H1 (cell line): ENCODE data around the gene DSTN. TPM values are rescaled to one million over a fixed set of nuclear protein-coding genes. Genes with fewer than 3 reads are reported as not detected.

Experiments used
- CTCF ChIA-PET: fragments of 300-600 bp; sonication (Branson Sonifier 250); formaldehyde crosslinking; loops from one replicate; lab custom pipeline; 2021; ENCODE audit not compliant: partially characterized antibody; lab: Charles Lee
- POLR2A ChIA-PET: fragments of 300-600 bp; sonication (Branson Sonifier 250); formaldehyde crosslinking; loops from one replicate; lab custom pipeline; 2021; ENCODE audit warnings: inconsistent platforms; ENCODE audit not compliant: partially characterized antibody; lab: Charles Lee
- DNase-seq, 2 experiments: peaks; one replicate each; pipeline versions ENCODE4 v3.0.0 to v3.0.0-alpha.2; 2010 to 2022; ENCODE audit warnings: low spot score in 2 of 2, low read depth in 1 of 2, mixed read lengths in 1 of 2
- FAIRE-seq: peaks from 2 replicates; lab custom pipeline; 2011; peaks lifted over from hg19 to GRCh38; lab: Jason Lieb, UNC
- H2AFZ ChIP-seq: 2 replicates; pipeline ENCODE4 v1.8.1; 2012; ENCODE audit warnings: low read length, inconsistent platforms
- H2AK5ac ChIP-seq: 2 replicates; pipeline ENCODE4 v1.6.1; 2013; ENCODE audit warnings: low read depth, low read length
- H2BK120ac ChIP-seq: replicated peaks from 2 replicates; pipeline ENCODE3; 2013; ENCODE audit warnings: low read depth, low read length, inconsistent platforms
- H2BK12ac ChIP-seq: 2 replicates; pipeline ENCODE4 v1.6.1; 2013; ENCODE audit warnings: low read depth, low read length
- H2BK15ac ChIP-seq: 2 replicates; pipeline ENCODE4 v1.6.1; 2013; ENCODE audit warnings: low read length
- H2BK20ac ChIP-seq: 2 replicates; pipeline ENCODE4 v1.6.1; 2013; ENCODE audit warnings: low read length
- H2BK5ac ChIP-seq: 2 replicates; pipeline ENCODE4 v1.6.1; 2013; ENCODE audit warnings: low read depth, low read length
- H3K14ac ChIP-seq: 2 replicates; pipeline ENCODE4 v1.6.1; 2013; ENCODE audit warnings: inconsistent platforms; ENCODE audit not compliant: insufficient read length
- H3K18ac ChIP-seq: 2 replicates; pipeline ENCODE4 v1.6.1; 2013; ENCODE audit warnings: low read length; ENCODE audit errors: extremely low read depth
- H3K23ac ChIP-seq: 2 replicates; pipeline ENCODE4 v1.6.1; 2013; ENCODE audit warnings: inconsistent platforms; ENCODE audit not compliant: insufficient read length
- H3K23me2 ChIP-seq: 2 replicates; pipeline ENCODE4 v1.6.1; 2013; ENCODE audit warnings: low read depth, low read length
- H3K27ac ChIP-seq: 2 replicates; pipeline ENCODE4 v1.6.1; 2011; ENCODE audit warnings: low read depth, low read length, inconsistent platforms
- H3K27me3 ChIP-seq, 4 experiments: replicated peaks in 1 of 4; 1 replicate in 1 of 4; 2 replicates in 3 of 4; pipeline versions ENCODE4 v1.6.1 to v1.8.1; 2011 to 2013; ENCODE audit warnings: low read length in 3 of 4, mild to moderate bottlenecking in 3 of 4, inconsistent platforms in 2 of 4, mixed read lengths in 2 of 4, moderate library complexity in 1 of 4; ENCODE audit not compliant: control insufficient read depth in 3 of 4, insufficient read depth in 3 of 4; ENCODE audit errors: extremely low read depth in 1 of 4
- H3K36me3 ChIP-seq, 4 experiments: 2 replicates each; pipeline versions ENCODE4 v1.6.1 to v1.8.1; 2011 to 2013; ENCODE audit warnings: mild to moderate bottlenecking in 4 of 4, low read length in 3 of 4, moderate library complexity in 2 of 4, control low read depth in 1 of 4, inconsistent platforms in 1 of 4; ENCODE audit not compliant: insufficient read depth in 4 of 4, control insufficient read depth in 2 of 4
- H3K4ac ChIP-seq: replicated peaks from 2 replicates; pipeline ENCODE3; 2013; ENCODE audit warnings: low read length, low read depth, mixed read lengths, inconsistent platforms; ENCODE audit not compliant: insufficient read length
- H3K4me1 ChIP-seq, 4 experiments: replicated peaks in 1 of 4; 1 replicate in 1 of 4; 2 replicates in 3 of 4; pipeline versions ENCODE4 v1.6.1 to v1.8.1; 2011 to 2013; ENCODE audit warnings: low read length in 3 of 4, inconsistent platforms in 2 of 4, mixed read lengths in 1 of 4; ENCODE audit not compliant: insufficient read depth in 4 of 4, control insufficient read depth in 3 of 4
- H3K4me2 ChIP-seq, 2 experiments: 2 replicates each; pipeline versions ENCODE4 v1.6.1 to v1.8.1; 2011 to 2013; ENCODE audit warnings: low read depth in 2 of 2, low read length in 2 of 2, control low read depth in 1 of 2, inconsistent platforms in 1 of 2, mild to moderate bottlenecking in 1 of 2; ENCODE audit not compliant: insufficient read depth in 1 of 2
- H3K4me3 ChIP-seq, 4 experiments: fragments of 200-600, 300-600 bp in 1 of 4; sonication (generic), shearing (Covaris generic), sonication (Bioruptor Twin) in 1 of 4; 2 replicates each; pipeline versions ENCODE4 v1.5.1 to v1.8.1; 2011 to 2016; ENCODE audit warnings: low read length in 4 of 4, low read depth in 3 of 4, control low read depth in 2 of 4, inconsistent platforms in 2 of 4, mild to moderate bottlenecking in 2 of 4, mixed read lengths in 1 of 4, moderate library complexity in 1 of 4; ENCODE audit not compliant: insufficient read depth in 2 of 4; ENCODE audit errors: extremely low read depth in 1 of 4
- H3K56ac ChIP-seq: replicated peaks from 2 replicates; pipeline ENCODE3; 2013; ENCODE audit warnings: low read depth, mild to moderate bottlenecking, mixed read lengths, low read length, inconsistent platforms; ENCODE audit not compliant: insufficient read length
- H3K79me1 ChIP-seq: 2 replicates; pipeline ENCODE4 v1.6.1; 2013; ENCODE audit warnings: low read depth, low read length, control low read depth
- H3K79me2 ChIP-seq, 2 experiments: 2 replicates each; pipeline versions ENCODE4 v1.6.1 to v1.8.1; 2012 to 2013; ENCODE audit warnings: low read length in 2 of 2, mild to moderate bottlenecking in 2 of 2, inconsistent platforms in 1 of 2; ENCODE audit not compliant: insufficient read depth in 2 of 2, control insufficient read depth in 1 of 2
- H3K9ac ChIP-seq, 4 experiments: replicated peaks in 1 of 4; 1 replicate in 1 of 4; 2 replicates in 3 of 4; pipeline versions ENCODE4 v1.6.1 to v1.8.1; 2011 to 2013; ENCODE audit warnings: low read depth in 3 of 4, low read length in 3 of 4, control low read depth in 2 of 4, mild to moderate bottlenecking in 2 of 4, moderate library complexity in 2 of 4, inconsistent platforms in 1 of 4; ENCODE audit errors: extremely low read depth in 1 of 4
- H3K9me3 ChIP-seq, 2 experiments: 2 replicates each; pipeline versions ENCODE4 v1.6.1 to v1.8.1; 2012 to 2013; ENCODE audit warnings: mild to moderate bottlenecking in 2 of 2, moderate library complexity in 2 of 2, control low read depth in 1 of 2, inconsistent platforms in 1 of 2, low read depth in 1 of 2, low read length in 1 of 2, mixed read lengths in 1 of 2; ENCODE audit not compliant: insufficient read depth in 2 of 2
- H4K20me1 ChIP-seq, 2 experiments: replicated peaks in 1 of 2; 2 replicates each; pipeline versions ENCODE3 to v1.8.1; 2011 to 2013; ENCODE audit warnings: inconsistent platforms in 2 of 2, low read length in 2 of 2, mild to moderate bottlenecking in 1 of 2; ENCODE audit not compliant: insufficient read depth in 2 of 2, control insufficient read depth in 1 of 2
- H4K5ac ChIP-seq: 2 replicates; pipeline ENCODE4 v1.6.1; 2013; ENCODE audit warnings: low read length, low read depth, mixed read lengths, inconsistent platforms; ENCODE audit not compliant: insufficient read length
- H4K8ac ChIP-seq: 2 replicates; pipeline ENCODE4 v1.8.0; 2013; ENCODE audit warnings: mild to moderate bottlenecking, moderate library complexity, low read length, inconsistent platforms; ENCODE audit not compliant: insufficient read depth; ENCODE audit errors: extremely low read depth
- H4K91ac ChIP-seq: replicated peaks from 2 replicates; pipeline ENCODE3; 2013; ENCODE audit warnings: low read length, mixed read lengths, inconsistent platforms; ENCODE audit not compliant: insufficient read length
- CTCF ChIP-seq, 3 experiments: IDR thresholded peaks; 1 replicate in 2 of 3; 2 replicates in 1 of 3; pipeline versions ENCODE4 v1.5.1 to v1.6.1; 2011; ENCODE audit warnings: low read length in 3 of 3, mild to moderate bottlenecking in 3 of 3, inconsistent platforms in 2 of 3, low read depth in 1 of 3, moderate library complexity in 1 of 3; ENCODE audit not compliant: insufficient read depth in 1 of 3; ENCODE audit errors: control extremely low read depth in 1 of 3
- E2F6 ChIP-seq: IDR thresholded peaks from 2 replicates; pipeline ENCODE4 v1.6.1; 2012; ENCODE audit warnings: inconsistent platforms
- RAD21 ChIP-seq, 2 experiments: IDR thresholded peaks in 1 of 2; conservative IDR thresholded peaks in 1 of 2; 2 replicates each; pipeline ENCODE4 v1.6.1; 2011; ENCODE audit warnings: low read depth in 2 of 2, low read length in 2 of 2, improper control_type of control experiment in 1 of 2, inconsistent platforms in 1 of 2, mild to moderate bottlenecking in 1 of 2, moderate library complexity in 1 of 2
- WGBS, 2 experiments: shearing (Covaris generic) in 1 of 2; methylation state at CpG; one replicate each; pipeline versions ENCODE4 v1.1.6 to v1.1.7; 2013 to 2015; ENCODE audit warnings: low lambda C conversion rate in 2 of 2, mixed read lengths in 2 of 2, inconsistent platforms in 1 of 2, low coverage in 1 of 2, missing lambda C conversion rate in 1 of 2; ENCODE audit not compliant: insufficient replicate concordance in 2 of 2, insufficient coverage in 1 of 2, insufficient read length in 1 of 2; ENCODE audit errors: extremely low coverage in 1 of 2, missing lambda C conversion rate in 1 of 2; 5-methylcytosine and 5-hydroxymethylcytosine counted together
- polyA plus RNA-seq, 7 experiments: library from polyadenylated mRNA; depleted of rRNA in 3 of 7; stranded (reverse) in 5 of 7; unstranded in 2 of 7; fragments of >200 nt in 5 of 7; fragments of 200-250 nt in 2 of 7; gene quantifications; 1 replicate in 5 of 7; 2 replicates in 1 of 7; 4 replicates in 1 of 7; pipeline versions ENCODE4 v1.2.1 to v1.2.3, GENCODE V29; 2011 to 2013; ENCODE audit warnings: missing spikeins in 2 of 7, mixed read lengths in 2 of 7
- total RNA-seq: library from RNA; stranded (reverse); fragmentation: NEBNext Ultra II Directional; extraction: Animal tissue kit (Norgen Biotek cat#: 25700); gene quantifications from 2 replicates; pipeline ENCODE4 v1.2.1, GENCODE V29; 2021

Gene DSTN
- total and polyA plus RNA-seq, 2 of the 8 experiments (the other 6 are each of a cell fraction or from before 2014, with no cell fraction given), result 43.3 to 208 TPM

- H3K9me3 ChIP-seq, result no peaks in the 10 kb centered on the region
- H3K14ac ChIP-seq, result no peak overlapping the region
- H4K20me1 ChIP-seq, result peaks cover 14 to 35% of the 10 kb centered on the region in 2 experiments
- no peak overlapping the region for H2BK20ac ChIP-seq
- FAIRE-seq, result no peak
- H4K8ac ChIP-seq, result peak overlapping the region; percentile 75; the same call in 1 of the 2 replicates
- H3K23me2 ChIP-seq, result no peaks in the 10 kb centered on the region
- no peak overlapping the region for H3K4ac ChIP-seq
- DNase-seq, result no peak
- no peak for TF ChIP-seq E2F6
- TF ChIP-seq CTCF (IDR thresholded peaks at IDR 0.05; ENCODE audit: control extremely low read depth in 1 of 3, insufficient read depth in 1 of 3, low read depth in 1 of 3, low read length in 3 of 3), result peak; percentile 44 to 59 (median 46)
- TF ChIP-seq RAD21 (IDR thresholded peaks at IDR 0.05 in 1 of 2, conservative IDR thresholded peaks at IDR 0.05 in 1 of 2; ENCODE audit: low read depth in 2 of 2, low read length in 2 of 2), result peak in 1 of 2 experiments; percentile 38; a peak in 2 of 4 replicates
- no peaks in the 10 kb centered on the region for H3K27me3 ChIP-seq
- POLR2A ChIA-PET, result interaction anchor here (0.6 to 1.2 kb wide), 3 partner anchors 104 to 315 kb away, joined by 3 to 6 read pairs (median 3); no protein-coding TSS in a partner anchor
- no peak overlapping the region for H2AFZ ChIP-seq
- no peak overlapping the region for H2BK12ac ChIP-seq
- H3K79me1 ChIP-seq, result peaks cover 29% of the 10 kb centered on the region
- no peak overlapping the region for H3K4me3 ChIP-seq
- no peak overlapping the region for H2BK5ac ChIP-seq
- no peak overlapping the region for H2AK5ac ChIP-seq
- H2BK15ac ChIP-seq, result no peak overlapping the region
- CTCF ChIA-PET, result interaction anchor here (0.6 to 3.9 kb wide), 28 partner anchors 9 to 485 kb away, joined by 3 to 18 read pairs (median 4); partner anchors contain the start of gene RRBP1
- no peak overlapping the region for H3K9ac ChIP-seq
- H3K79me2 ChIP-seq, result peaks cover 0 to 91% of the 10 kb centered on the region in 2 experiments; a peak in 3 of 4 replicates
- H3K4me2 ChIP-seq, result no peak overlapping the region
- H3K56ac ChIP-seq, result no peak overlapping the region
- 79% methylated on average over 19 of the region's 20 CpGs; no CpG with 5 or more reads in 1 of the 2 experiments for WGBS, 2 experiments
- no peak overlapping the region for H3K23ac ChIP-seq
- H4K5ac ChIP-seq, result no peak overlapping the region
- H2BK120ac ChIP-seq, result no peak overlapping the region
- H4K91ac ChIP-seq, result no peak overlapping the region
- H3K4me1 ChIP-seq, result peaks cover 1 to 6% (median 3%) of the 10 kb centered on the region in 4 experiments; a peak in 5 of 7 replicates
- H3K27ac ChIP-seq, result no peak overlapping the region
- H3K18ac ChIP-seq, result no peak overlapping the region
- no peaks in the 10 kb centered on the region for H3K36me3 ChIP-seq
Measured at GRCh38 chr20:17648791-17649730, 79.2 kb downstream of the DSTN start.
